Endothelial cell of umbilical vein (primary cell): ENCODE data around the gene SLC41A3. TPM values are rescaled to one million over a fixed set of nuclear protein-coding genes. Genes with fewer than 3 reads are reported as not detected.
"Not testable (repeated sequence)": the region's sequence is repeated elsewhere in the genome, so short reads cannot be mapped to it uniquely, and the experiment has no call there.

ENCODE experiments used
- BruUV-seq: library from RNA; stranded (reverse); fragments of 400-500 nt; replicated peaks from 2 replicates; lab custom pipeline; 2021; lab: Mats Ljungman, UMichigan
- CTCF ChIA-PET: fragments of 300-600, 350-600 bp; sonication (Branson Sonifier 250); formaldehyde crosslinking; loops from one replicate; lab custom pipeline; 2021; ENCODE audit warnings: antibody characterized with exemption, inconsistent platforms; lab: Charles Lee
- POLR2A ChIA-PET: fragments of 300-600, 350-600 bp; sonication (Branson Sonifier 250); formaldehyde crosslinking; loops from one replicate; lab custom pipeline; 2021; ENCODE audit warnings: antibody characterized with exemption, inconsistent platforms; lab: Charles Lee
- DNase-seq: peaks from one replicate; pipeline ENCODE4 v3.0.0-alpha.2; 2011; ENCODE audit warnings: low read depth, low spot score
- FAIRE-seq: peaks from 2 replicates; lab custom pipeline; 2011; peaks lifted over from hg19 to GRCh38; lab: Jason Lieb, UNC
- H2AFZ ChIP-seq: 2 replicates; pipeline ENCODE4 v1.6.0; 2012; ENCODE audit warnings: low read depth, low read length, control low read depth, inconsistent platforms
- H3K27ac ChIP-seq: 2 replicates; pipeline ENCODE4 v1.5.1; 2011; ENCODE audit warnings: low read depth, mild to moderate bottlenecking, control low read depth, low read length, moderate library complexity; ENCODE audit not compliant: insufficient read depth
- H3K27me3 ChIP-seq, 2 experiments: 2 replicates each; pipeline versions ENCODE4 v1.6.0 to v1.6.1; 2011; ENCODE audit warnings: low read length in 2 of 2, mixed read lengths in 1 of 2; ENCODE audit not compliant: control insufficient read depth in 2 of 2, insufficient read depth in 2 of 2
- H3K36me3 ChIP-seq, 2 experiments: 2 replicates in 1 of 2; 3 replicates in 1 of 2; pipeline ENCODE4 v1.5.1; 2011; ENCODE audit warnings: low read length in 2 of 2, mild to moderate bottlenecking in 1 of 2, moderate library complexity in 1 of 2; ENCODE audit not compliant: control insufficient read depth in 2 of 2, insufficient read depth in 2 of 2; ENCODE audit errors: extremely low read depth in 1 of 2
- H3K4me1 ChIP-seq: 3 replicates; pipeline ENCODE4 v1.5.1; 2011; ENCODE audit warnings: mild to moderate bottlenecking, low read length; ENCODE audit not compliant: control insufficient read depth, insufficient read depth; ENCODE audit errors: extremely low read depth
- H3K4me2 ChIP-seq: 2 replicates; pipeline ENCODE4 v1.6.1; 2011; ENCODE audit warnings: low read length, control low read depth, mixed read lengths; ENCODE audit not compliant: insufficient read depth
- H3K4me3 ChIP-seq, 3 experiments: fragments of 200-600 bp in 1 of 3; sonication (generic), shearing (Covaris generic) in 1 of 3; replicated peaks in 1 of 3; 2 replicates each; pipeline ENCODE4 v1.5.1; 2011 to 2016; ENCODE audit warnings: control low read depth in 3 of 3, low read length in 3 of 3, mild to moderate bottlenecking in 2 of 3, inconsistent platforms in 1 of 3, low read depth in 1 of 3, moderate library complexity in 1 of 3; ENCODE audit not compliant: insufficient read depth in 1 of 3
- H3K79me2 ChIP-seq: 2 replicates; pipeline ENCODE4 v1.6.0; 2012; ENCODE audit warnings: low read length, inconsistent platforms; ENCODE audit not compliant: control insufficient read depth, insufficient read depth
- H3K9ac ChIP-seq: replicated peaks from 2 replicates; pipeline ENCODE3; 2011; ENCODE audit warnings: low read length, control low read depth; ENCODE audit not compliant: insufficient read depth; ENCODE audit errors: extremely low read depth
- H3K9me1 ChIP-seq: replicated peaks from 3 replicates; pipeline ENCODE4 v1.6.0; 2011; ENCODE audit warnings: mild to moderate bottlenecking, low read length; ENCODE audit not compliant: control insufficient read depth, insufficient read depth; ENCODE audit errors: extremely low read depth
- H3K9me3 ChIP-seq: replicated peaks from 2 replicates; pipeline ENCODE4 v1.5.1; 2012; ENCODE audit warnings: low read length, inconsistent platforms; ENCODE audit not compliant: control insufficient read depth, insufficient read depth
- H4K20me1 ChIP-seq: replicated peaks from 2 replicates; pipeline ENCODE3; 2011; ENCODE audit warnings: mild to moderate bottlenecking, low read length; ENCODE audit not compliant: control insufficient read depth, insufficient read depth; ENCODE audit errors: extremely low read depth
- POLR2A ChIP-seq: IDR thresholded peaks from 2 replicates; pipeline ENCODE4 v1.6.1; 2012; ENCODE audit warnings: low read depth, mild to moderate bottlenecking, control low read depth, low read length
- POLR2AphosphoS5 ChIP-seq: IDR thresholded peaks from 2 replicates; pipeline ENCODE4 v1.6.1; 2012; ENCODE audit warnings: low read depth, mild to moderate bottlenecking, control low read depth, low read length, moderate library complexity; ENCODE audit not compliant: insufficient read depth
- dilution Hi-C: fragments of 300-500 bp; cut with MboI; formaldehyde crosslinking; loops from one replicate; pipeline ENCODE4 v1.15.0; 2019; ENCODE audit warnings: low sequenced_read_pairs; ENCODE audit not compliant: extremely low pct_ligation_motif_present
- intact Hi-C: fragments of 100-400 bp; cut with micrococcal nuclease; formaldehyde crosslinking; loops from one replicate; pipeline ENCODE4 v1.10.0; 2022
- polyA plus RNA-seq, 4 experiments: library from polyadenylated mRNA; depleted of rRNA in 3 of 4; stranded (reverse) in 3 of 4; unstranded in 1 of 4; fragments of >200 nt; gene quantifications; 2 replicates each; pipeline versions ENCODE4 v1.2.1 to v1.2.3, GENCODE V29; 2011 to 2012; ENCODE audit warnings: missing spikeins in 1 of 4
- total RNA-seq: library from RNA; stranded (reverse); gene quantifications from 2 replicates; pipeline ENCODE4 v1.2.3, GENCODE V29; 2021

The SLC41A3 gene
- total and polyA plus RNA-seq, 2 donors (not counting 3 experiments of a cell fraction or from before 2014, with no cell fraction given), result 52.5 to 118 TPM

- dilution Hi-C loops (no loop called here), intact Hi-C loops (loop anchor here (1.0 to 5.0 kb wide), 2 partner anchors 74 to 92 kb away; partner anchors contain the start of gene SLC41A3)
- peak; percentile 86 for FAIRE-seq
- H3K4me2 ChIP-seq, result peak overlapping the region; percentile 94
- H4K20me1 ChIP-seq, result no peaks in the 10 kb centered on the region
- peak; percentile 63 for DNase-seq
- no peak overlapping the region for H3K27ac ChIP-seq
- CTCF ChIA-PET, result interaction anchor here (1.1 kb wide), 1 partner anchor 16 kb away, joined by 3 read pairs; no protein-coding TSS in a partner anchor
- TF ChIP-seq POLR2AphosphoS5 (no peak), POLR2A (peak; percentile 45)
- peak overlapping the region; percentile 51 for H3K9ac ChIP-seq
- H3K79me2 ChIP-seq, result no peaks in the 10 kb centered on the region
- POLR2A ChIA-PET, result no interaction called here
- H3K36me3 ChIP-seq, result no peaks in the 10 kb centered on the region
- peak overlapping the region; percentile 14 to 93 (median 67) for H3K4me3 ChIP-seq
- no TSS peak for BruUV-seq
- H3K27me3 ChIP-seq, result peaks cover 9 to 11% of the 10 kb centered on the region in 2 experiments
- H2AFZ ChIP-seq, result peak overlapping the region; percentile 100
- no peaks in the 10 kb centered on the region for H3K9me3 ChIP-seq
- no peaks in the 10 kb centered on the region for H3K9me1 ChIP-seq
- peaks cover 8% of the 10 kb centered on the region for H3K4me1 ChIP-seq
Measured at GRCh38 chr3:125990253-125990970, 93.5 kb downstream of the SLC41A3 start.

- POLR2A ChIA-PET, CTCF ChIA-PET, intact Hi-C loops, H3K4me2 ChIP-seq, dilution Hi-C loops, FAIRE-seq, H3K79me2 ChIP-seq, H3K9me3 ChIP-seq, BruUV-seq, H4K20me1 ChIP-seq, H3K4me1 ChIP-seq, H3K36me3 ChIP-seq, H3K9me1 ChIP-seq, H3K4me3 ChIP-seq, H2AFZ ChIP-seq, H3K27ac ChIP-seq, DNase-seq, H3K9ac ChIP-seq: not testable (repeated sequence)
- peaks cover 0 to 16% of the 10 kb centered on the region in 2 experiments for H3K27me3 ChIP-seq
Measured at GRCh38 chr3:125984951-125985350, 99.0 kb downstream of the SLC41A3 start.

GRCh38 chr3:125977104-125977503 is 106.8 kb downstream of the SLC41A3 start:
- H3K4me3 ChIP-seq, CTCF ChIA-PET, intact Hi-C loops, H3K9me3 ChIP-seq, H4K20me1 ChIP-seq, H3K79me2 ChIP-seq, H3K36me3 ChIP-seq, dilution Hi-C loops, H3K4me2 ChIP-seq, H3K9me1 ChIP-seq, H3K4me1 ChIP-seq, H3K9ac ChIP-seq, H2AFZ ChIP-seq, DNase-seq, POLR2A ChIA-PET, H3K27ac ChIP-seq, FAIRE-seq, BruUV-seq: not testable (repeated sequence)
- peaks cover 1 to 17% of the 10 kb centered on the region in 2 experiments for H3K27me3 ChIP-seq

- H3K9me1 ChIP-seq, H3K9me3 ChIP-seq, BruUV-seq, FAIRE-seq, H3K4me2 ChIP-seq, H4K20me1 ChIP-seq, H3K9ac ChIP-seq, H3K4me1 ChIP-seq, H3K4me3 ChIP-seq, H3K27ac ChIP-seq, H3K36me3 ChIP-seq, POLR2A ChIA-PET, DNase-seq, H3K79me2 ChIP-seq, H2AFZ ChIP-seq, dilution Hi-C loops, CTCF ChIA-PET, intact Hi-C loops: not testable (repeated sequence)
- peaks cover 12 to 18% of the 10 kb centered on the region in 2 experiments for H3K27me3 ChIP-seq
Measured at GRCh38 chr3:125976003-125976390, 107.9 kb downstream of the SLC41A3 start.
